H9 (cell line): ENCODE data around the gene FLVCR2. TPM values are rescaled to one million over a fixed set of nuclear protein-coding genes. Genes with fewer than 3 reads are reported as not detected.

Source experiments
- DNase-seq: peaks from one replicate; pipeline ENCODE4 v3.0.0-alpha.2; 2017
- H2AFZ ChIP-seq: one replicate; pipeline ENCODE4 v1.6.1; 2013; ENCODE audit warnings: mild to moderate bottlenecking, low read length, control low read depth, moderate library complexity
- H2AK5ac ChIP-seq: 2 replicates; pipeline ENCODE4 v1.6.1; 2013; ENCODE audit warnings: low read length, control low read depth, mixed read lengths; ENCODE audit not compliant: insufficient read length
- H2BK120ac ChIP-seq: one replicate; pipeline ENCODE4 v1.6.1; 2013; ENCODE audit warnings: low read depth, mild to moderate bottlenecking, low read length, control low read depth, inconsistent platforms; ENCODE audit not compliant: poor library complexity, severe bottlenecking
- H2BK12ac ChIP-seq: 2 replicates; pipeline ENCODE4 v1.6.1; 2013; ENCODE audit warnings: low read length, control low read depth, mixed read lengths, low read depth; ENCODE audit not compliant: insufficient read length
- H2BK15ac ChIP-seq: 2 replicates; pipeline ENCODE4 v1.6.1; 2013; ENCODE audit warnings: low read depth, low read length, control low read depth
- H2BK20ac ChIP-seq: one replicate; pipeline ENCODE4 v1.6.1; 2013; ENCODE audit warnings: low read depth, mild to moderate bottlenecking, low read length, control low read depth, inconsistent platforms; ENCODE audit not compliant: poor library complexity, severe bottlenecking
- H2BK5ac ChIP-seq: 2 replicates; pipeline ENCODE4 v1.6.1; 2013; ENCODE audit warnings: low read length, control low read depth, mixed read lengths; ENCODE audit not compliant: insufficient read length
- H3K14ac ChIP-seq: 2 replicates; pipeline ENCODE4 v1.6.1; 2013; ENCODE audit warnings: low read length, control low read depth; ENCODE audit not compliant: insufficient read depth
- H3K18ac ChIP-seq: 2 replicates; pipeline ENCODE4 v1.6.1; 2013; ENCODE audit warnings: low read depth, mild to moderate bottlenecking, mixed read lengths, low read length, control low read depth; ENCODE audit not compliant: insufficient read length
- H3K23ac ChIP-seq: 2 replicates; pipeline ENCODE4 v1.6.1; 2013; ENCODE audit warnings: low read length, control low read depth, mixed read lengths, low read depth; ENCODE audit not compliant: insufficient read length
- H3K23me2 ChIP-seq: 2 replicates; pipeline ENCODE4 v1.6.1; 2013; ENCODE audit warnings: low read depth, mild to moderate bottlenecking, mixed read lengths, low read length, control low read depth; ENCODE audit not compliant: insufficient read length, poor library complexity, severe bottlenecking
- H3K27ac ChIP-seq: 2 replicates; pipeline ENCODE4 v1.5.1; 2013; ENCODE audit warnings: low read length, control low read depth, mixed read lengths, low read depth; ENCODE audit not compliant: insufficient read length
- H3K27me3 ChIP-seq: 2 replicates; pipeline ENCODE4 v1.6.1; 2013; ENCODE audit warnings: low read length, control low read depth, inconsistent platforms; ENCODE audit not compliant: insufficient read depth
- H3K4ac ChIP-seq: 2 replicates; pipeline ENCODE4 v1.6.1; 2013; ENCODE audit warnings: low read depth, mild to moderate bottlenecking, control low read depth, inconsistent platforms, low read length, moderate library complexity
- H3K4me1 ChIP-seq: 2 replicates; pipeline ENCODE4 v1.6.1; 2013; ENCODE audit warnings: low read length, control low read depth, inconsistent platforms; ENCODE audit not compliant: insufficient read depth
- H3K4me2 ChIP-seq: 2 replicates; pipeline ENCODE4 v1.6.1; 2013; ENCODE audit warnings: low read length, control low read depth, mixed read lengths; ENCODE audit not compliant: insufficient read length, insufficient read depth
- H3K56ac ChIP-seq: 2 replicates; pipeline ENCODE4 v1.6.1; 2013; ENCODE audit warnings: low read depth, mild to moderate bottlenecking, mixed read lengths, low read length, control low read depth; ENCODE audit not compliant: insufficient read length
- H3K79me1 ChIP-seq: 2 replicates; pipeline ENCODE4 v1.6.1; 2013; ENCODE audit warnings: low read depth, mild to moderate bottlenecking, moderate library complexity, low read length, control low read depth, inconsistent platforms; ENCODE audit not compliant: insufficient read depth, poor library complexity, severe bottlenecking
- H3K79me2 ChIP-seq: 2 replicates; pipeline ENCODE4 v1.6.1; 2013; ENCODE audit warnings: low read length, control low read depth, inconsistent platforms; ENCODE audit not compliant: insufficient read depth
- H3K9ac ChIP-seq: 2 replicates; pipeline ENCODE4 v1.6.1; 2013; ENCODE audit warnings: low read length, control low read depth, mixed read lengths; ENCODE audit not compliant: insufficient read length; ENCODE audit errors: extremely low read depth
- H3K9me3 ChIP-seq: one replicate; pipeline ENCODE4 v1.6.1; 2013; ENCODE audit warnings: low read depth, low read length, inconsistent platforms; ENCODE audit not compliant: control insufficient read depth
- H3T11ph ChIP-seq: one replicate; pipeline ENCODE4 v1.6.1; 2013; ENCODE audit warnings: mild to moderate bottlenecking, low read length, control low read depth, inconsistent platforms
- H4K20me1 ChIP-seq: one replicate; pipeline ENCODE4 v1.6.1; 2013; ENCODE audit not compliant: control insufficient read depth, insufficient read length, insufficient read depth
- H4K5ac ChIP-seq: 2 replicates; pipeline ENCODE4 v1.6.1; 2013; ENCODE audit warnings: low read depth, mild to moderate bottlenecking, mixed read lengths, low read length, control low read depth; ENCODE audit not compliant: insufficient read length
- H4K8ac ChIP-seq: replicated peaks from 2 replicates; pipeline ENCODE4 v1.6.1; 2013; ENCODE audit warnings: low read length, control low read depth, mixed read lengths, low read depth; ENCODE audit not compliant: insufficient read length
- H4K91ac ChIP-seq: 2 replicates; pipeline ENCODE4 v1.6.1; 2013; ENCODE audit warnings: low read depth, mild to moderate bottlenecking, moderate library complexity, mixed read lengths, low read length, control low read depth; ENCODE audit not compliant: insufficient read length
- H3K27ac Mint-ChIP-seq, 3 experiments: 2 replicates in 2 of 3; 3 replicates in 1 of 3; pipeline ENCODE4 v1.8.0; 2020 to 2021; ENCODE audit warnings: mixed read lengths in 3 of 3, mild to moderate bottlenecking in 1 of 3, moderate library complexity in 1 of 3
- H3K27me3 Mint-ChIP-seq: 2 replicates; pipeline ENCODE4 v1.8.0; 2021; ENCODE audit warnings: low read depth, mild to moderate bottlenecking, moderate library complexity, mixed read lengths
- H3K36me3 Mint-ChIP-seq, 3 experiments: 2 replicates in 2 of 3; 3 replicates in 1 of 3; pipeline ENCODE4 v1.8.0; 2020 to 2021; ENCODE audit warnings: low read depth in 3 of 3, mixed read lengths in 3 of 3; ENCODE audit not compliant: insufficient read depth in 1 of 3
- H3K4me1 Mint-ChIP-seq, 2 experiments: 2 replicates each; pipeline ENCODE4 v1.8.0; 2020; ENCODE audit warnings: mixed read lengths in 2 of 2
- H3K4me3 Mint-ChIP-seq, 2 experiments: 2 replicates in 1 of 2; 3 replicates in 1 of 2; pipeline ENCODE4 v1.8.0; 2020 to 2021; ENCODE audit warnings: mild to moderate bottlenecking in 2 of 2, mixed read lengths in 2 of 2, moderate library complexity in 1 of 2
- H3K9me3 Mint-ChIP-seq, 2 experiments: 2 replicates in 1 of 2; 3 replicates in 1 of 2; pipeline ENCODE4 v1.8.0; 2020; ENCODE audit warnings: mild to moderate bottlenecking in 2 of 2, mixed read lengths in 2 of 2, moderate library complexity in 1 of 2
- WGBS: extraction: QIAGEN DNeasy Blood & Tissue Kit; methylation state at CpG from one replicate; pipeline ENCODE4 v1.1.7; 2013; ENCODE audit warnings: missing lambda C conversion rate, low lambda C conversion rate, mixed read lengths; ENCODE audit not compliant: insufficient read length; ENCODE audit errors: extremely low coverage; 5-methylcytosine and 5-hydroxymethylcytosine counted together
- total RNA-seq: library from RNA; stranded (reverse); gene quantifications from 2 replicates; pipeline ENCODE4 v1.2.1, GENCODE V29; 2021
- TF ChIP-seq, protein P1 (sequence below): fragments of 200-600 bp; sonication (generic); conservative IDR thresholded peaks from 3 replicates; pipeline ENCODE4 v1.8.0; 2021; ENCODE audit warnings: antibody characterized with exemption, mild to moderate bottlenecking

Gene FLVCR2
- total RNA-seq, 1 experiment from 2014 or later: 7.1 TPM

DNA sequence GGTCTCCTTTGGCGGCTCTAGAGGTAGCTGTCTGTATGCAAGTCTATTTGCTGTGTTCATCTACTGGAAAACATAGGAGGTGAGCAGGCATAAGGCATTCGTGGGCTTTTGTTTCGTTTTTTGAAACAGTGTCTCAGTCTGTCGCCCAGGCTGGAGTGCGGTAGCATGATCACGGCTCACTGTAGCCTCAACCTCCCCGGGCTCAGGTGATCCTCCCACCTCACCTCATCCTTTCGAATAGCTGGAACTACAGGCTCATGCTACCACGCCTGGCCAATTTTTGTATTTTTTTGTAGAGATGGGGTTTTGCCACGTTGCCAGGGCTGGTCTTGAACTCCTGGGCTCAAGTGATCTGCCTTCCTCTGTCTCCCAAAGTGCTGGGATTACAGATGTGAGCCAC is 27.5 kb downstream of the FLVCR2 start:
- WGBS: no CpG with 5 or more reads among the region's 10 CpGs
- no peak overlapping the region for H3K27ac Mint-ChIP-seq
- Histone ChIP-seq H4K91ac (no peak overlapping the region), H3K79me2 (no peaks in the 10 kb centered on the region), H3K4ac (no peak overlapping the region), H3K27me3 (no peaks in the 10 kb centered on the region), H3K9ac (no peak overlapping the region), H2BK5ac (no peak overlapping the region), H3K4me1 (no peaks in the 10 kb centered on the region), H2BK15ac (no peak overlapping the region), H2AFZ (no peak overlapping the region), H2AK5ac (no peak overlapping the region), H3K18ac (no peak overlapping the region), H3K23me2 (no peaks in the 10 kb centered on the region), H4K20me1 (no peaks in the 10 kb centered on the region), H3K4me2 (no peak overlapping the region), H4K5ac (no peak overlapping the region), H3K23ac (no peak overlapping the region), H2BK12ac (no peak overlapping the region), H3K27ac (no peak overlapping the region), H3K9me3 (no peaks in the 10 kb centered on the region), H2BK120ac (no peak overlapping the region), H4K8ac (no peak overlapping the region), H3T11ph (no peak overlapping the region), H2BK20ac (no peak overlapping the region), H3K14ac (no peak overlapping the region), H3K79me1 (no peaks in the 10 kb centered on the region), H3K56ac (no peak overlapping the region)
- H3K9me3 Mint-ChIP-seq: peaks cover 0 to 4% of the 10 kb centered on the region in 2 experiments; a peak in 1 of 5 replicates
- peaks cover 0 to 1% (median 0%) of the 10 kb centered on the region in 3 experiments; a peak in 1 of 7 replicates for H3K36me3 Mint-ChIP-seq
- H3K27me3 Mint-ChIP-seq: 0 out of 2 replicates have a peak, but pooled peaks cover 2% of the 10 kb centered on the region
- TF ChIP-seq, protein P1, sequence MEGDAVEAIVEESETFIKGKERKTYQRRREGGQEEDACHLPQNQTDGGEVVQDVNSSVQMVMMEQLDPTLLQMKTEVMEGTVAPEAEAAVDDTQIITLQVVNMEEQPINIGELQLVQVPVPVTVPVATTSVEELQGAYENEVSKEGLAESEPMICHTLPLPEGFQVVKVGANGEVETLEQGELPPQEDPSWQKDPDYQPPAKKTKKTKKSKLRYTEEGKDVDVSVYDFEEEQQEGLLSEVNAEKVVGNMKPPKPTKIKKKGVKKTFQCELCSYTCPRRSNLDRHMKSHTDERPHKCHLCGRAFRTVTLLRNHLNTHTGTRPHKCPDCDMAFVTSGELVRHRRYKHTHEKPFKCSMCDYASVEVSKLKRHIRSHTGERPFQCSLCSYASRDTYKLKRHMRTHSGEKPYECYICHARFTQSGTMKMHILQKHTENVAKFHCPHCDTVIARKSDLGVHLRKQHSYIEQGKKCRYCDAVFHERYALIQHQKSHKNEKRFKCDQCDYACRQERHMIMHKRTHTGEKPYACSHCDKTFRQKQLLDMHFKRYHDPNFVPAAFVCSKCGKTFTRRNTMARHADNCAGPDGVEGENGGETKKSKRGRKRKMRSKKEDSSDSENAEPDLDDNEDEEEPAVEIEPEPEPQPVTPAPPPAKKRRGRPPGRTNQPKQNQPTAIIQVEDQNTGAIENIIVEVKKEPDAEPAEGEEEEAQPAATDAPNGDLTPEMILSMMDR: no peak
- DNase-seq: no peak
- peaks cover 11 to 16% of the 10 kb centered on the region in 2 experiments for H3K4me1 Mint-ChIP-seq
- H3K4me3 Mint-ChIP-seq: no peak overlapping the region
